GM18520 (cell line): ENCODE measurements around the gene RHBDF1.
"Not testable (repeated sequence)": the region's sequence is repeated elsewhere in the genome, so short reads cannot be mapped to it uniquely, and the experiment has no call there.

Experiments
- ATAC-seq: cut with Tn5 transposase; IDR thresholded peaks from one replicate; pipeline ENCODE4 v1.9.1; 2021; ENCODE audit not compliant: unreplicated experiment

RHBDF1 gene

DNA sequence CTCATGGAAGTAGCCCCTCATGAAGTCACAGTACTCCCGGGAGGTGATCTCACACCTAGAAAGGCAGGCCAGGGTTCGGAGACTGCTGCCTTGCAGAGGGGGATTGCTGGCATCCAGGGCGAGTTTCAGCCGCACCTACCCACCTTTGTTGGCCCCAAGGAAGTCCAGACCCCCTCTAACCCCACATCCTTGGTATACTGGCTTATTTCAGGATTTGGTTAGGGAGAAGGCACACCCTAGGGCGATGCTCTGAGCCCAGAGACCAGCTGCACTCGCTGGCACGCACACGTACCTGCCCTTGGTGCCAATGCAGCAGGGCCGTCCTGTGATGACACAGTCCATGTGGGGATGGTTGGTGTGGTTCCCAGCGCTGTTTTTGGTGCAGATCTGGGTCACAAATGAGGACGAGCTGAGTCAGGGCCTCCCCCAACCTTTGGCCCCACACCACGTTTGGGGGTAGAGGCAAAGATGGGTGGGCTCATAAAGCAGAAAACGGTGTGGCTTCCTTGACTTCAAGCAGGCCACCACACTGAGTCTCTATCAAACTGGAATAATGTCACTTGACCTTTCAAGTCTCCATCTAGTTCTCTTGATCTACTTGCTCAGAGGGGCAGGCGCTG, 12.9 kb downstream of the RHBDF1 start:
- ATAC-seq, result no peak

DNA sequence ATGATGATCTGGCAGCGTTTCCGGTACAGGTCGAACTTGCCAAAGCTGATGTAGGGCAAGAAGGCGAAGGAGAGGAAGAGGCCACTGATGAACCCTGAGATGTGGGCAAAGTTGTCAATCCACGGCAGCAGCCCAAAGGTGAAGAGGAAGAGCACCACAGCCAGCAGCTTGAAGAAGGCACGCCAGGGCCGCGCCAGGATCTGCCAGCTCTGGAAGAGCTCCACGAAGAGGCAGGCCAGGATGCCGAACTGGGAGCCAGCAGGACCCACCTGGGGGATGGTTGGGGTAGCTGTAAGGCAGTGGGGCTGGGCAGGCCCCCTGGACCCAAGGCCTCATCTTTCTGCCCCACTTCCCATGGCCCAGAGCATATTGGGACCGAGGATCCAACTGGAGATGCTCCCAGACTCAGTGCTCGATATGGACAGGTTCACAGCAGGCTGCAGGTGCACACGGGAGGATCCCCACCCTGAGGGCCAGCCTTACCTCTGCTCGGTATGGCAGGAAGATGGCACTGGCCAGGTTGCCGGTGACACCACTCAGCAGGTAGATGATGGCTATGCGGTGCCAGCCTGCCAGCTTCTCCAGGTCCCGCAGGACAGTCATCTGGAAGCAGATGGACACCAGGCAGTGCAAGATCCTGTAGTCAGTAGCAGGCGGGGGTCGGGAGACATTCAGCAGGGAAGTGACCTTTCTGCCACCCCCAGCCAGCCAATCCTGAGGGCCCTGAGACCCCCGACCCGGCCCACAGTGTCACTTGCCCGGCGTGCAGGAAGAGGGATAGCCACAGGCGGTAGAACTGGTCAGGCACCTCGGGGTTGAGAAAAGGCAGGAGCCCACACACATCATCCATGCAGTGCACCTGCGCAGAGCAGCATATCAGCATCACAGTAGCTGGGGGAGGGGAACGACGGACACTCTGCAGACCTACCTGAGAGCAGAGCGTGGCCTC, 13.7 kb downstream of the RHBDF1 start:
- no peak for ATAC-seq

DNA sequence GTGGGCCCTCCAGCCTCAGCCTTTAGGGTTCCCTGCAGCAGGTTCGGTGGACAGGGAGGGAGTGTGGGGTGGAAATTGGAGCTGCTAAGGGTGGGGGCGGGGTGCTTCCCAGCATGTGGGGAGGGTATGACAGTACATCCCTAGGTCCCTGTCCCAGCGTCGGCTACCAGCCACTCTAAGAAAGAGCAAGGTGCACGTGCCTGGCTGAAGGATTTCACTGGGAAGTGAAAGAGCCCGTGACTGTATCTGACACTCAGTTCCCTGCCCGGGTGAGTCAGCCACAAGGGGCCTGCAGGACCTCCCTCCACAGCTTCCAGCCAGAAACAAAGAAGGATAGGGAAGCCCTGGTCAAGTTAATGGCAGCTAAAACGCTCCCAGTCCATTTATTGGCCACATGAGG, 14.7 kb downstream of the RHBDF1 start:
- no peak for ATAC-seq

DNA sequence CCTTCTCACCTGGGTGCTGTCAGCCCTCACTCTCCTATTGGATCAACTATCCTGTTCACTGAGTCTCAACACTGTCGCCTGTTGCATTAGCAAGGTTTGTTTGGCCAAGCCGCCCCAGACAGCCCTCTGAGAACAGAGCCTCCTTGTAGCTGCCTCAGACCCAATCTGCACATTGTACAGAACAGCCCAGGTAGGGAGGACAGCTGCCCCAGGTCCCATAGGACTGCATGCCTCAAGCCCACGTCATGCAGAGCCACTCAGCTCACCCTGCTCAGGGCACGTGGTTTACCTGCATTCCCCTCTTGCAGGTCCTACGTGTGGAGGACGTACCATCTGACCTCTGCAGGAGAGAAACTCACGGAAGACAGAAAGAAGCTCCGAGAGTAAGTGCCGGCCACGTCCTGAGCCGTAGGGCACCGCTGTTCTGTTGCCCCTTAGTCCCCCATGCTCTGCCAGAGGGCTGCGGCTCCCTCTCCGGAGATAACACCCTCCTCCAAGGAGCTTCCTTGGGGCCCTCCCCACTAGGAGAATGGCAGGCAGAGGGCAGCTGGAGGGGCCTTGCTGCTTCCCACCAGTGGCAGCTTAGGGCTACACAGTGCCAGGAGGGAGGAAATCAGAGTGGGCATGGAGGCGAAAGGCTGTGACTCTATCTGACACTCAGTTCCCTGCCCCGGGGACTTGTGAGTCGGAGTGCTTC, 16.1 kb downstream of the RHBDF1 start:
- ATAC-seq, result no peak

DNA sequence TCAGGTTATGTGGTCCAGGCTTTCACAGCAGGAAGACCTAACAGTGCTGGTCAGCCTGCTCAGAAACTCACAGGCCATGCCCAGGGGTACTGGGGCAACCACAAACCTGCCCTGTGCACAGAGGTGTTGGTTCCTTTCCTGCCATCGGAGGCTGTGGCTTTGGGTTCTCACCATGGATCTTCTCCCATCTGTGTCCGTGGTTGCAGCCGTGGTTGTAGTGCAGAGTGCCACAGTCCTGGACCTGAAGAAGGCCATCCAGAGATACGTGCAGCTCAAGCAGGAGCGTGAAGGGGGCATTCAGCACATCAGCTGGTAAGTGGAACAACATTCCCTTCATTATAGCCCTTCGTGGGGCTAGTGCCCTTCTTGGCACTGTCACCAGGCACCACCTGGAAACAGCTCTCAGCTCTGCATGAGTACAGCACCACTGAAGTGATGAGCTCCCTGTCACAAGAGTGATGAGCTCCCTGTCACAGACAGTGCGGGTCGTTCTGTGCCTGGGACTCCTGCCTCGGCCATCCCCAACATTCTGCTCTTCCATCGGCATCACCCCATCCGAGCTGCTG, 16.8 kb downstream of the RHBDF1 start:
- no peak for ATAC-seq

DNA sequence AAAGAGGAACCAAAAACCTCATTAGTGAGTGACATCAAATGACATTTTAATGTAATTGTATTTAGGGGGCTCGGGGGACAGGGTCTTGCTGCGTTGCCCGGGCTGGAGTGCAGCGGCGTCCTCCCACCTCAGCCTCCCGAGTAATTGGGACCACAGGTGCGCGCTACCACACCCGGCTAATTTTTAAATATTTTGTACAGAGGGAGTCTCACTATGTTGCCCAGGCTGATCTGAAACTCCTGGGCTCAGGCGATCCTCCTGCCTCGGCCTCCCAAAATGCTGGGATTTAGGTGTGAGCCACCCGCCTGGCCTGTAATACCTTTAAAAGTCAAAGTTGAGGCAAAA, 18.2 kb downstream of the RHBDF1 start:
- no peak for ATAC-seq

DNA sequence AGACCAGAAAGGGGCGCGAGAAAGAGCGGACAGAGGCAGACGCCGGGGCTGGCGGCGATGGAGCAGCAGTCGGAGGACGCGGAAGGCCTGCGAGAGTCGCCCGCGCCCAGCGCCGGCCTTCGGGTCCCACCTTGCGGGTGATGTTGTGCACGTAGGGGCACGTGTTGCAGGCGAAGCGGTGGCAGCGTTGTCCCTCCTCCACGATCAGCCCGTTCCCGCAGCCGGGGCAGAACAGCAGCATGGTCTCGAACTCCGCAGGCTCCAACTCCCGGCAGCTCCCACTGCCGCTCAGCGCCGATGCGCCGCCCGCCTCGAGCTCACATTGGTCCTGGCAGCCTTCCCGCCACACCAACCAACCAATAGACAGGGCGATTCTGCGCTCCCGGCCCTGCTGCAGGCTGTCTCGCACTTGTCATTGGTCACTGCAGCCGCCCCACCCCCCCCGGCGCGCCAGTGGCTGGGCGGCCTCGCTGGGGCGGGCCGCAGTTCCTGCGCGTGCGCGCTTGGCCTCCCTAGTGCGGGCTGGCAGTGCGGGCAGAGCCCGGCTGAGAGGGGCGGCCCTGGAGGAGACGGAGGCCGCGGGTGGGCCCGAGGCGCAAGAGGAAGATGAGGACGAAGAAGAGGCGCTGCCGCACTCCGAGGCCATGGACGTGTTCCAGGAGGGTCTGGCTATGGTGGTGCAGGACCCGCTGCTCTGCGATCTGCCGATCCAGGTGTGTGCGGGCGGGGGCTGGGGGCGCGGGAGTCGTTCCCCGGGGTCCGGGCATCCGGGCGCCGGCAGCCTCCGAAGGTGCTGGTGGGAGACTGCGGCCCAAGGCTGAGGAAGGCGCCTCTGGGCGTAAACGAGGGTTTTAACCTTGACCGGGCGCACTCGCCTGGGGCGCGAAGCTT, 18.8 kb downstream of the RHBDF1 start, which contains the start of the genes POLR3K and SNRNP25:
Gene POLR3K, minus strand, starts transcription at position 263 of the 891 bp plus-strand sequence. Its CDS starts 22 bp downstream, at position 241.
Gene SNRNP25, plus strand, starts transcription at position 483 of the 891 bp plus-strand sequence. Its CDS starts 189 bp downstream, at position 672.
- ATAC-seq, result peak; percentile 96

DNA sequence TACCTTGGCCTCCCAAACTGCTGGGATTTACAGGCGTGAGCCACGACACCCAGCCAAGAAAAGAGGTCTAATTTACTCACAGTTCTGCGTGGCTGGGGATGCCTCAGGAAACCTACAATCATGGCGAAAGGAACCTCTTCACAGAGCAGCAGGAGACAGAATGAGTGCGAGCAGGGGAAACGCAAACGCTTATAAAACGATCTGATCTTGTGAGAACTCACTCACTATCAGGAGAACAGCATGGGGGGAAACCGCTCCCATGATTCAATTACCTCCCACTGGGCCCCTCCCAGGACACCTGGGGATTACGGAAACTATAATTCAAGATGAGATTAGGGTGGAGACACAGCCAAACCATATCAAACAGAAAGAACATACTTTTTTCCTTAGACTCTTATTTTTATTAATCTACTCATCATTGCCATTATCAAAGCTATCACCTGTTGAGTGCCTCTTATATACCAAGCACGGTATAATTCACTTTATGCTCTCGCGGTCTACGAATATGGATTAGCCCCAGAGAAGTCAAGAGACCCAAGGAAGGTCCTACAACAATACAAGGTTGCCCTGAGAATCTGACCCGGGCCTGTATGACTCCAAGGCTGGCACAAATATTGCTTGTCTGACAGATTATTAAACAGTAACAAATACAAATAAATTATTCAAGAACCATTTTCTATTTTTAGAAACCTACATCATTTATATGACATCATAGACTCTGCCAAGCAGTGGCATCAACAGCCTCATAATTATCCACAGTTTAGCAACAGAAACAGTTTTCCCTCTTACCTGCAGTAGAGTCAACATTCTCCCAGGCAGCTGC, 21.5 kb downstream of the RHBDF1 start:
- ATAC-seq, result no peak

DNA sequence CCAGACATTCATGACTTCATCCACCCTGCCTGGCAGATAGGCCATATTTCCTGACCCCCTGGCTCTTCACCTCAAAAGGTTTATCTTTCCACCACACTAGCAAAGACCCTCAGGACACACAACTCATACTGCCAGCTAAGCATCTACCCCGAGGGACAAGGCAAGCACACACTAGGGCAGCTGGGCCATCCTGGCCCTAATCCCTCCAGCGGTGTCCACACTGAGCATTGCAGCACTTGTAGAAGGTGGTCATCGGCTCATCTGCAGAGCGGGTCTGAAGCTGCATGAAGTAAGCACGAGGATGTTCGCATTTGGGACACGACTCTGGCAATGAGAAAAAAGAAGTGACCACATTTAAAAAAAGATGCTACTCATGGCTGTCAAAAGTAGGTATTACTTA, 25.2 kb downstream of the RHBDF1 start:
- ATAC-seq, result no peak

DNA sequence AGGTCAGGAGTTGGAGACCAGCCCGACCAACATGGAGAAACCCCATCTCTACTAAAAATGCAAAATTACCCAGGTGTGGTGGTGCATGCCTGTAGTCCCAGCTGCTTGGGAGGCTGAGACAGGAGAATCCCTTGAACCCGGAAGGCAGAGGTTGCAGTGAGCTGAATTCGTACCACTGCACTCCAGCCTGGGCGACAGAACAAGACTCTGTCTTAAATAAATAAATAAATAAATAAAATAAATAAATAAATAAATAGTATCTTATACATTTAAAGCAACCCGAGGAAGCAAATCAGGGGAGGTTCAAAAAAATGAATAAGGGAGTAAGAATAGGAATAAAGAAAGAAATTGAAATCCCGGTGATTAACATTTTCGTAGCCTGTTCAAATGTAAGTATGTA, 25.9 kb downstream of the RHBDF1 start:
- not testable (repeated sequence) for ATAC-seq

DNA sequence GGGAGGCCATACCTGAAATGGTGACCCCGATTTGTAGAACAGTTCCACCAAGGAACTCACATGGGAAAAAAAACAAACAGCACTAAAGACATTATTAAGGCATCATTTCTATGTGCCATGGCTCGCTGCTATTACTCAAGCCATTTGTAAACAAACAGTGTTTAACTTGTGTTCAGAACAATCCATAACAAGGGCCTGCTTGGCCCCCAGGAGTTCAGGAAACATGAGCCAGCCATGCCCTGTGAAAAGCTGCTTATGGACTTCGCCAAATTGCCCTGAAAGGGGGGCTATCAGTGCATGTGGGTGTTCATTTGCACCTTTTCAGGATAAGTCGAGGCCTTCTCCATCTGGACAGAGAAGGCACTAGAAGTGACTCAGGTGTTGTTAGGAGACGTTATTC, 27.0 kb downstream of the RHBDF1 start:
- no peak for ATAC-seq

DNA sequence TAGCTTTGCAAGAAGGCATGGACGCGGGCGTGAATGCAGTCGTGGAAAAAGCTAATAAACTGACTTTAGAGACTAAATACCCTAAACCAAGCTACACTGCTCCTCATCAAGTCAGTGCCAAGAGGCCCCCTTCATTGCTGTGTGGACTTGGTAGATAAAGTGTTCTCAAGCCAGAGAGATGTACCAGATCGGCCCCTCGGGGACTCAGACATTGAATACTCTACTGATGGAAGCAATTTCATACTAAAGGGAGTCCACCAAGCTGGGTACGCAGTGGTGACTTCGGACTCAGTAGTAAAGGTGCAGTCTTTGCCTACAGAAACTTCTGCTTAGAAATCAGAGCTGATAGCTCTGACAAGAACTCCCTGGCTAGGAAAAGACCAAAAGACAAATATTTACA, 27.8 kb downstream of the RHBDF1 start:
- no peak for ATAC-seq

DNA sequence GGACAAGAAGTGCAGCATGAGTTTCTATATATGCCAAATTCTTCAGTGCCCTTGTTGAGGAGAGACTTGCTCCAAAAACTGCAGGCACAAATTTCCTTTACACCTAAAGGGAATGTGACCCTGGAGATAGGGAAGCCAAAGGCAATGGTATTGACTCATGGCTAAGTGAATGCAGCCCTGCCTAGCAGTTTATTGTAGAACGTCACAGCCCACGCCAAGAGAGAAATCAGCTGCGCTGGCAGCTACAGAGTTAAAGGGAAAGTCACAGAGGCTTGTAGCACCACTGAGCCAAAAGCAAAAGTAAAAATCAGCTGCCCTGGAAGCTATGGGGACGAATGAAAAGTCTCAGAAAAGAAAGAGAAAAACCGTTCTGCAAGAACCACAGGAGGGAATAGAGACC, 29.1 kb downstream of the RHBDF1 start:
- no peak for ATAC-seq

DNA sequence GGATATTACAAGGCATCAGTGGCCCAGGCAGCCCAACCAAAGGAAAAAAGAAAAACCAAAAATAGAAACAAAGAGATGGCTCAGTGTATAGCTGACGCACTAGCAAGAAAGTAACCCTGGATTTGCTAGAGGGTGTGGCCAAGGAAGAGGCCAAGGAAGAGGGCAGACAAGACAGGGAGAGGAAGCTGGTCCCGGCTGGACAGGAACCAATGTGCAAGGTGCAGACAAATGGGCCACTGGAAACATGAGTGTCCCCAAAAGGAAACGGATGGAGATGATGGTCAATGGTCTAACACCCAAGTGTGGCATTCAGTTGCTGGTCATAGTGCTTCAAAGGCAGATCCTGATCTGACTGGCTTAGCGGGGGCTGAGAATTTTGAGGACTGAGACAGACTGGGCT, 29.7 kb downstream of the RHBDF1 start:
- no peak for ATAC-seq

DNA sequence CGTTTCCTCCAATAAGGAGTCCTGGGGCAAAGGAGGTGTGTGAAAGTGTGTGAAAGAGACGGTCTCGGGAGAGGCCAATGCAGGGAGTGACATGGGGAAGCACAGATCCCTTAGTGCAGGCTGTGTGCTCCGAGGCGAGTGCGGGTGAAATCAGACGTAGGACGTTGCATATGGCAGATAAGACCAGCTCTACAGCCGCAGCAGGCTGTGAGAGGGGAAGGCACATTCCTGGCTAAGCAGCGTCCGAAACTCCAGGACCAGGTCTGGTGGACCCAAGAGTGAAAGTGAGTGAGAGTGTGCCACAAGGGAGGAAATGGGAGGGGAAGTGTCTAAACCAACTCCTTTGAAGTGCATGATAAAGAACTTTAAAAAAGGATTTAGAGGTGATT, 30.4 kb downstream of the RHBDF1 start:
- no peak for ATAC-seq

DNA sequence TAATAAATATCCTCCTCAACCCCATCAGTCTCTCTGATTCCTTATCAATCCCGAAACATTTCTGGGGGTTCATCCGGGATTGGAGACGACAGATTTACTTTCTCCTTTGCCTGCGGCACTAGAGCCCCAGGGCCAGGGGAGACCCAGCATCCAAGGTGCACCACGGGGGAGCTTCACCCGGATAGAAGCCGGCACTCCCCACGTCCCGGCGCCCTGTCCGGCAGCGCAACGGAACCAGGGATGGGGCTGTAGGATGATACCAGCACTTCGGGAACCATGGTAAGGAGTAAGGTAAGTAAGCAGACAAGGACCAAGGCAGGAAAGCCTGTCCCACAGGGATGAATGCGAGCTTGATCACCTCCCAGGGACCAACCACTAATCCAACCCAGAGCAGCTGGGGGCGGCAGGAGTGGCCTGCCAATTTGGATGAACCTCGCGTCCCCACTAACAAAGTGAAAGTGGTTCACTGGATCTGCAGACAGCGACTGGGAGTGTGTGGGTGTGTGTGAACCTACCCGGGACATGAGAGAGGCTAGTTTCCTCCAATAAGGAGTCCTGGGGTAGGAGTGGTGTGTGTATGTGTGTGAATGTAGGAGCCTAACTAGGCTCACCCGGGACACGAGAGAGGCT, 30.9 kb downstream of the RHBDF1 start:
- ATAC-seq, result no peak

DNA sequence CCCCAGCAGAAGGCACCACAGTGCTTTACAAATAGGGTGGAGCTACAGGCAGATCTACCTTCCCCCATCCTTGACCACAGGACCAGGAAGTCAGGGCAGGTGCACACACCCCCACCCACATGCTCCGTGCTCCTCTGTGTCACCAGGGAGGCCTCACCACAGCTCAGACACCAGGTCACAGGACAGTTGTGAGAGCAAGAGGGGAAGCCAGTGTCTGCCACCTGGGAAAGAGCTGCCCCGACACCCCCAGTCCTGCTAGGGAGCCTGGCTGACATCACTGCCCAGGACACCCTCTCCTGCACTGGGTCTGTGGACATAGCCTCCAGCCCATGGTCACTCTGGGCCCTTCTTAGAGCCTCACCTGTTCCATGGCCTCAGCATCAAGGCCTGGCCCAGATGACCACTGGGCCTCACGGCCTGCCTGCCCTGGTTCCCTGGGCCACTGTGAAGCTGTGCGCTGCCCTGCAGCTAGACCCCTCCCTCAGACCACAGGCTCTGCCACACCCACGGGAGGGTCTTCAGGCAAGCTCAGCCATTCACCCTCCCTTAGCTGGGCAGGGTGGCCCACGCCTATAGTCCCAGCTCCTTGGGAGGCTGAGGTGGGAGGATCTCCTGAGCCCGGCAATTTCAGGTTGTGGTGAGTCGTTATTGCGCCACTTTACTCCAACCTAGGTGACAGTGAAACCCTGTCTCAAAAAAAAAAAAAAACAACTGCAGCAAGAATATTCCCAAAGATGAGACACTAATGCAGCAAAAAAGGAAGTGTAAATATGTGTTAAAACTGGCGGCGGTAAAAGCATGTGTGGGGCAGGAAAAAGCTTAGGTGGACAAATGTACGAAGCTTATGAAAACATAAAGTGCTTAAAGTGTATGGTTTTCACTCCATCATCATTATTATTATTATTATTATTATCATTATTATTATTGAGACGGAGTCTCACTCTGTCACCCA, 33.2 kb downstream of the RHBDF1 start:
- ATAC-seq, result peak; percentile 53

DNA sequence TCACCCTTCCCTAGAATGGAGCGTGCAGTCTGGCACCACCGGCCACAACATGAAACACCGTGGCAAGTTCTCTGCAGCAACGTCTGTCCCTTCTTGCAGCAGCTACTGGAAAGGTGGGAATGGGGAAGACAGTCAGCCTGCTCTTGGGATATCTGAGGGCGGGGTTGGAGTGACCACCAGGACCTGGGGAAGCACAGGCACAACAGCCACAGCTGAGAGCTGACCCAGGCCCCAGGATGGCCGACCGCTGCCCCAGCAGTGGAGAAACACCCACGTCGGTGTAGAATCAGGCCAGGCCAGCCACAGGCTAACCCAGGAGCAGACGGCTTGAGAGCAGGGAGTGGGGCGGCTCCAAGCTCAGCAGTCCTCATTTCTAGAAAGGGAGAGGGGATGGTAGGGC, 34.2 kb downstream of the RHBDF1 start:
- ATAC-seq, result not testable (repeated sequence)
